Endodermal cell (in vitro differentiated cells): ENCODE data around the gene CSPG4. TPM values are rescaled to one million over a fixed set of nuclear protein-coding genes. Genes with fewer than 3 reads are reported as not detected.

Experiments
- DNase-seq: peaks from one replicate; pipeline ENCODE4 v3.0.0-alpha.2; 2017
- H3K27ac ChIP-seq: 2 replicates; pipeline ENCODE4 v1.5.1; 2013; ENCODE audit warnings: mild to moderate bottlenecking, low read depth, low read length, moderate library complexity
- H3K27me3 ChIP-seq: 2 replicates; pipeline ENCODE4 v1.6.1; 2013; ENCODE audit warnings: mild to moderate bottlenecking, low read length, moderate library complexity; ENCODE audit not compliant: insufficient read depth, control insufficient read depth, poor library complexity, severe bottlenecking
- H3K36me3 ChIP-seq: 2 replicates; pipeline ENCODE4 v1.7.0; 2013; ENCODE audit warnings: mild to moderate bottlenecking, low read length, moderate library complexity; ENCODE audit not compliant: control insufficient read depth, insufficient read depth
- H3K4me1 ChIP-seq: one replicate; pipeline ENCODE4 v1.7.0; 2013; ENCODE audit warnings: low read length; ENCODE audit not compliant: control insufficient read depth, insufficient read depth
- H3K4me3 ChIP-seq: 2 replicates; pipeline ENCODE4 v1.5.1; 2013; ENCODE audit warnings: mild to moderate bottlenecking, low read length, moderate library complexity
- H3K9ac ChIP-seq: 2 replicates; pipeline ENCODE4 v1.6.1; 2013; ENCODE audit warnings: mild to moderate bottlenecking, low read length, moderate library complexity; ENCODE audit not compliant: poor library complexity, severe bottlenecking; ENCODE audit errors: extremely low read depth
- H3K9me3 ChIP-seq: 2 replicates; pipeline ENCODE4 v1.6.1; 2013; ENCODE audit warnings: mild to moderate bottlenecking, low read length, moderate library complexity; ENCODE audit not compliant: control insufficient read depth
- H3K27ac Mint-ChIP-seq: 2 replicates; pipeline ENCODE4 v1.8.0; 2020; ENCODE audit warnings: mixed read lengths
- H3K27me3 Mint-ChIP-seq: 2 replicates; pipeline ENCODE4 v1.8.0; 2021; ENCODE audit warnings: mild to moderate bottlenecking, mixed read lengths; ENCODE audit not compliant: insufficient read depth
- H3K36me3 Mint-ChIP-seq: 2 replicates; pipeline ENCODE4 v1.8.0; 2020; ENCODE audit warnings: low read depth, mixed read lengths
- H3K4me1 Mint-ChIP-seq: 2 replicates; pipeline ENCODE4 v1.8.0; 2020; ENCODE audit warnings: mixed read lengths
- H3K4me3 Mint-ChIP-seq: 2 replicates; pipeline ENCODE4 v1.8.0; 2020; ENCODE audit warnings: mild to moderate bottlenecking, moderate library complexity, mixed read lengths
- H3K9me3 Mint-ChIP-seq: 2 replicates; pipeline ENCODE4 v1.8.0; 2020; ENCODE audit warnings: mild to moderate bottlenecking, mixed read lengths
- CTCF ChIP-seq: fragments of 200-600 bp; sonication (generic); conservative IDR thresholded peaks from 2 replicates; pipeline ENCODE4 v1.5.0; 2021; ENCODE audit warnings: antibody characterized with exemption, mild to moderate bottlenecking
- WGBS, 2 experiments: methylation state at CpG; one replicate each; pipeline versions ENCODE4 v1.1.5 to v1.1.7; 2013; ENCODE audit warnings: missing lambda C conversion rate in 2 of 2, mixed read lengths in 1 of 2; ENCODE audit not compliant: insufficient coverage in 1 of 2, insufficient read length in 1 of 2; 5-methylcytosine and 5-hydroxymethylcytosine counted together
- total RNA-seq, 2 donors: library from RNA; stranded (reverse); fragmentation: NEBNext Ultra II Directional in 1 of 2; extraction: Animal tissue kit (Norgen Biotek cat#: 25700) in 1 of 2; gene quantifications; 2 replicates in 1 of 2; 3 replicates in 1 of 2; pipeline ENCODE4 v1.2.1, GENCODE V29; 2021

Gene CSPG4
- total RNA-seq, 2 donors from 2014 or later = 1.8 to 3.3 TPM

DNA sequence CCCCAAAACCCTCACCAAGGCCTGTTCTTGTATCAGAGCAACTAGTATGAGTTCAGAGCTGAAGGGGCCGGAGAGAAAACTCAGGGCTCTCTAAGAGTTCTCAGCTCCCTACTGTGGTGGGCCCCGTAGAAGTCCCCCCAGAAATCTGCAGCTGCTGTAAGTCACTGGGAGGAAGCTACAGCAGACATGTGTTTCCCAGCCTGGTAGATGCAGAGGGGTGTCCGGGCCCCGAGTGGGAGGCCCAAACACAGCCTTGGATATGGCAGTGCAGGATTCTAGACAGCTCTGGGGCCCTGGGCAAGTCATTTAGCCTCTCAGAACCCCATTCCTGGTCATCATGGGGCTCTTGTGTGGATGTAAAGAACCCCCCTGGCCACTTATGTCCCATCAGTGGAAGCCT is 39.2 kb upstream of the CSPG4 start:
- Histone ChIP-seq H3K4me3 (no peak overlapping the region), H3K27ac (no peak overlapping the region), H3K9ac (no peak overlapping the region), H3K9me3 (no peaks in the 10 kb centered on the region), H3K36me3 (no peaks in the 10 kb centered on the region), H3K27me3 (no peaks in the 10 kb centered on the region), H3K4me1 (no peaks in the 10 kb centered on the region)
- H3K9me3 Mint-ChIP-seq = no peaks in the 10 kb centered on the region
- no peak overlapping the region for H3K4me3 Mint-ChIP-seq
- WGBS, 2 experiments = 93 to 95% methylated on average over 4 of the region's 4 CpGs
- H3K36me3 Mint-ChIP-seq = no peaks in the 10 kb centered on the region
- no peaks in the 10 kb centered on the region for H3K27me3 Mint-ChIP-seq
- no peak for TF ChIP-seq CTCF
- DNase-seq = peak; percentile 29
- no peaks in the 10 kb centered on the region for H3K4me1 Mint-ChIP-seq
- no peak overlapping the region for H3K27ac Mint-ChIP-seq

DNA sequence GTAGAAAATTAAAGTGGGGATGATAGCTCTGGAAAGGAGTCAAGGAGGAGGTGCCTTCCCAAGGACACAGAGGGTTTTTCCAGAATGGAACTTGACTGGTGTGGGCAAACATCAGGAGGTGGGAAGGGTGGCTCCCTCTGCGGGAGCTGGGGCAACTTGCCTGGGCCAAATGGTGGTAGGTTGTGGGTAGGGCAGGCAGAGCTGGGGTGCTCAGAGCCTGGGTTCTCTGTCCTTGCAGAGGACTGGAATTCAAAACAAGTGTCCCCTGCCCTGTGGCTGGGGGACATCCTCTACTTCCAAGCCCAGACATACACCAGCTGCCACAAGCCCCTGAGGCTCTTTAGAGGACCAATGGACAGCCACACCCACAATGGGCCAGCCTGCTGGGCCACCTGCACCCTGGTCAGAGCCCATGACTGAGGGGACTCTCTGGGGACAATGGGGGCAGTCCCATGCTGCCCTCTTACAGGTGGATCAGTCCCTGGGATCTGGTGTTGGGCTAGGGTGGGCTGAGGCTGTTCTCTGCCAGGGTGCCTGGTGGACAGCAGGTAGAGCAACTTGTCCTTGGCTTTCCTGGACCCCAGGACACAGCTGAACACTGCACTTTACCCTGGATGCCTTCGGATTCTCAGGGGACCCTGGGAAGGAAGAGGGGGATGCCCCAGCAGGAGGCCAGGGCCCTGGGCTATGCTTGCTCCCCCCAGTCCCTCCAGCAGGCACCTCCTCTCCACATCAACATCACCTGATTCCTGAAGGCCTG is 38.6 kb upstream of the CSPG4 start:
- no peaks in the 10 kb centered on the region for H3K27me3 Mint-ChIP-seq

DNA sequence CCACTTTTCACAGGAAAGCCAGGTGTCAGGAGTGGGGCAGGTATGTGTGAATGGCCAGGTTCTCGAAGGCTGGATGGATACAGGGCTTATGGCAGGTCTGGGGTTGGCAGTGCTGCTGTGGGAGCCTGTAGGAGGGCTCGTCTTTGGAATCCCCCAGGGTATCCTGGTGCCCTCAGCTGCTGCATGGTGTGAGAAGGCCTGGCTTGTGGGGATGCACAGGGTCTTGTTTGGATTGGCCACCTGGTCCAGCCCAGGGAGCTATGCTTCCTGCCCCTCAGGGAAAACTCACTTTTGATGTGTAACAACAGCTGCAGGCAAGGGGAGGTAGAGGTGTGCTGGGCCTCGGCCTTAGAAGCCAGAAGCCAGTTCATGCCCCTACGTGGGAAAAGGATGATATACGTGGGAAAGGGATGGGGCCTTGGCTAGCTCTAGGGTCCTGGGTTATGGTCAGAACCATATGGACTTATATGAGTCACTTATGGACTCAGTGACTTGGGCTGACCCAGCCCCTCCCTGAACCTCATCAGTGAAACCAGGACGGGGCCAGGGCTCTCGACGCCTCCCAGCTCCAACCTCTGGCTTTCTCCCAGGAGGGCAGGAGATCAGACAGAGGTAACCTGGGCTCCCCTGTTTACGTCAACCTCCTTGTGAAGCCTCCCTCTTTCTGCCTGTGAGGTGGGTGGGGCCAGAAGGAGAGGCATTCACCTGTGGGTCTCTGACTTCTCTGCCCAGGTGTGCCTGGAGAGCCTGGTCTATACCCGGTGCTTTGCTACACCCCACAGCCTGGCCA is 37.8 kb upstream of the CSPG4 start:
- Mint-ChIP-seq H3K36me3 (no peaks in the 10 kb centered on the region), H3K27me3 (peaks cover under 1% of the 10 kb centered on the region), H3K4me3 (no peak overlapping the region), H3K9me3 (no peaks in the 10 kb centered on the region), H3K27ac (no peak overlapping the region), H3K4me1 (no peaks in the 10 kb centered on the region)
- WGBS, 2 experiments = 92 to 93% methylated on average over 5 to 10 of the region's 10 CpGs
- Histone ChIP-seq H3K4me3 (no peak overlapping the region), H3K4me1 (no peaks in the 10 kb centered on the region), H3K9ac (no peak overlapping the region), H3K9me3 (no peaks in the 10 kb centered on the region), H3K36me3 (no peaks in the 10 kb centered on the region), H3K27me3 (no peaks in the 10 kb centered on the region), H3K27ac (no peak overlapping the region)
- peak; percentile 26 for DNase-seq
- TF ChIP-seq CTCF = no peak

More for the DNA sequence above, 38.6 kb upstream of the CSPG4 start:
- Histone ChIP-seq H3K9me3 (no peaks in the 10 kb centered on the region), H3K4me3 (no peak overlapping the region), H3K36me3 (no peaks in the 10 kb centered on the region), H3K27me3 (no peaks in the 10 kb centered on the region), H3K27ac (no peak overlapping the region), H3K9ac (no peak overlapping the region), H3K4me1 (no peaks in the 10 kb centered on the region)
- Mint-ChIP-seq H3K27ac (no peak overlapping the region), H3K36me3 (no peaks in the 10 kb centered on the region), H3K4me1 (no peaks in the 10 kb centered on the region), H3K9me3 (no peaks in the 10 kb centered on the region), H3K4me3 (no peak overlapping the region)
- TF ChIP-seq CTCF = no peak
- 0 to 50% methylated on average over 1 to 2 of the region's 2 CpGs for WGBS, 2 experiments
- peak; percentile 28 for DNase-seq
